ENCODE measurements around the gene CDH23.

DNA sequence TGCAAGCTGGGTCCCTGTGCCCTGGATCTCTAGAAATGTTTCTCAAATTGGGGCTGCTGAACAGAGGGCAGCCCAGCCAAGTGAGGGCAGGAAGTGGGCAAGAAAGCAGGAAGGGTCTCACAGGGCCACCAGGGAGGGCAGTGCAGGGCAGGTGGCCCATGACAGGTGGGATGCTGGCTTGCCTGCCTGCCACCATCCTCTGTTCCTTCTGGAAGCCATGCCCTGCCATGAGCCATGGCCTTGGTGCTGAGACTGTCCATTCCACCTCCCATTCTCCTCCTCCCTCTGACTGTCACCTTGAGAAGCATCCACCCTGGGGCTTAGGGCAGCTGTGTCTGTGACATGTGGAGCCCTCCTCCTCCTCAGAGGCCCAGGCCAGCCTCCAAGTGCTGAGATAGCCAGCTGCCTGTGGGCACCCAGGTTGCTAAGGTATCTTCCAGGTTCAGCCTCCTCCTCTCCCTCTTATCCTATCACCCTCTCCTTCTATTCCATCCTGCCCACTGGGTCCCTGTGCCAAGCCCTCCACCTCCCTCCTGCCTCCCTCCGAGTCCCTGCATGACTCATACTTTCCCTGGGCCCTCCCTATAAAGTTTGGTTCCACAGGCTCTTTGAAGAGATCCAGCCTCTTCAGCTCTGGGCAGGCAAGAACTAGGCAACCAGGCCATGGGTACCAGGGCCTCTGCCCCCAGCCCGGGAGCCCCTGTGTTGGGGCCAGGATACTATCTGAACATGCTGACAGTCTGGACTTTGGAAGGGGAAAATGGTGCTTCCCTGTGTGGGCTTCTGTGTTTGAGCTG, 375.3 kb downstream of the CDH23 start:
- TF ChIP-seq FOSL2 (IDR thresholded peaks at IDR 0.05): peak; percentile 9; the same call in 1 of the 2 replicates
- peak; percentile 84 for TF ChIP-seq FOSL2 (CRISPR knock-in tag; IDR thresholded peaks at IDR 0.05)
- no peak for TF ChIP-seq JUN (IDR thresholded peaks at IDR 0.05)
- TF ChIP-seq CTCF (IDR thresholded peaks at IDR 0.05): no peak
- no peak for TF ChIP-seq POLR2A (IDR thresholded peaks at IDR 0.05; ENCODE audit: low read length)
- TF ChIP-seq SREBF2 (IDR thresholded peaks at IDR 0.05): no peak
- TF ChIP-seq, protein P1, sequence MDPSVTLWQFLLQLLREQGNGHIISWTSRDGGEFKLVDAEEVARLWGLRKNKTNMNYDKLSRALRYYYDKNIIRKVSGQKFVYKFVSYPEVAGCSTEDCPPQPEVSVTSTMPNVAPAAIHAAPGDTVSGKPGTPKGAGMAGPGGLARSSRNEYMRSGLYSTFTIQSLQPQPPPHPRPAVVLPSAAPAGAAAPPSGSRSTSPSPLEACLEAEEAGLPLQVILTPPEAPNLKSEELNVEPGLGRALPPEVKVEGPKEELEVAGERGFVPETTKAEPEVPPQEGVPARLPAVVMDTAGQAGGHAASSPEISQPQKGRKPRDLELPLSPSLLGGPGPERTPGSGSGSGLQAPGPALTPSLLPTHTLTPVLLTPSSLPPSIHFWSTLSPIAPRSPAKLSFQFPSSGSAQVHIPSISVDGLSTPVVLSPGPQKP (IDR thresholded peaks at IDR 0.05; ENCODE audit: low read depth, low read length): no peak
- no peak for TF ChIP-seq ZFP36 (IDR thresholded peaks at IDR 0.05; ENCODE audit: borderline replicate concordance, partially characterized antibody)
- no peak for TF ChIP-seq CBX8 (IDR thresholded peaks at IDR 0.05)
- no peak for TF ChIP-seq HEYL (CRISPR knock-in tag; IDR thresholded peaks at IDR 0.05)

Measured in A549 (cell line).